ENCODE measurements around the gene SPRR4.
"Not testable (repeated sequence)": the region's sequence is repeated elsewhere in the genome, so short reads cannot be mapped to it uniquely, and the experiment has no call there.

Gene SPRR4

GRCh38 chr1:152967201-152967600, 3.2 kb upstream of the SPRR4 start:
- no peak for DNase-seq (ENCODE audit: low read depth)

- no peak for DNase-seq (ENCODE audit: low read depth)
These were observed 2.2 kb upstream of the SPRR4 start for GRCh38 chr1:152968248-152968647.

GRCh38 chr1:152969036-152969435, 1.4 kb upstream of the SPRR4 start:
- no peak for DNase-seq (ENCODE audit: low read depth)

GRCh38 chr1:152972196-152972886, 1.9 kb downstream of the SPRR4 start:
- no peak for DNase-seq (ENCODE audit: low read depth)

GRCh38 chr1:152976688-152977087, 6.2 kb downstream of the SPRR4 start:
- DNase-seq (ENCODE audit: low read depth) = no peak

GRCh38 chr1:152977614-152978013, 7.2 kb downstream of the SPRR4 start:
- DNase-seq (ENCODE audit: low read depth) = no peak

GRCh38 chr1:152980676-152981075, 10.2 kb downstream of the SPRR4 start:
- no peak for DNase-seq (ENCODE audit: low read depth)

GRCh38 chr1:152981146-152981871, 10.9 kb downstream of the SPRR4 start:
- DNase-seq (ENCODE audit: low read depth) = no peak

- no peak for DNase-seq (ENCODE audit: low read depth)
These were observed 11.6 kb downstream of the SPRR4 start for GRCh38 chr1:152982076-152982475.

GRCh38 chr1:152983234-152983633, 12.8 kb downstream of the SPRR4 start:
- DNase-seq (ENCODE audit: low read depth) = no peak

- no peak for DNase-seq (ENCODE audit: low read depth)
These were observed 13.3 kb downstream of the SPRR4 start, which contains the start of gene SPRR1A for GRCh38 chr1:152983743-152984142. Gene SPRR1A (plus strand): TSS chr1:152984081. CDS start chr1:152985231, 1,150 bp downstream.

- no peak for DNase-seq (ENCODE audit: low read depth)
These were observed 16.1 kb downstream of the SPRR4 start for GRCh38 chr1:152986578-152986977.

GRCh38 chr1:152993186-152993585, 22.7 kb downstream of the SPRR4 start:
- no peak for DNase-seq (ENCODE audit: low read depth)

- DNase-seq (ENCODE audit: low read depth) = no peak
These were observed 25.4 kb downstream of the SPRR4 start for GRCh38 chr1:152995842-152996241.

GRCh38 chr1:152996633-152997400, 26.4 kb downstream of the SPRR4 start:
- DNase-seq (ENCODE audit: low read depth) = no peak

- no peak for DNase-seq (ENCODE audit: low read depth)
These were observed 27.5 kb downstream of the SPRR4 start for GRCh38 chr1:152997901-152998300.

- DNase-seq (ENCODE audit: low read depth) = no peak
These were observed 28.0 kb downstream of the SPRR4 start for GRCh38 chr1:152998476-152998875.

- DNase-seq (ENCODE audit: low read depth) = no peak
These were observed 29.4 kb downstream of the SPRR4 start for GRCh38 chr1:152999818-153000217.

- no peak for DNase-seq (ENCODE audit: low read depth)
These were observed 29.8 kb downstream of the SPRR4 start for GRCh38 chr1:153000294-153000693.

GRCh38 chr1:153001382-153001781, 30.9 kb downstream of the SPRR4 start, which contains the start of gene SPRR3:
Gene SPRR3 (plus strand): TSS chr1:153001749. CDS start chr1:153003021, 1,272 bp downstream.
- DNase-seq (ENCODE audit: low read depth) = no peak

GRCh38 chr1:153011235-153011758, 40.8 kb downstream of the SPRR4 start:
- DNase-seq (ENCODE audit: low read depth) = not testable (repeated sequence)

GRCh38 chr1:153021829-153022228, 51.4 kb downstream of the SPRR4 start:
- DNase-seq (ENCODE audit: low read depth) = not testable (repeated sequence)
